ENCODE data around the gene KDF1.
A peak's percentile ranks its signal among the peaks of the same experiment; 100 is the strongest.
"Not testable (repeated sequence)": the region's sequence is repeated elsewhere in the genome, so short reads cannot be mapped to it uniquely, and the experiment has no call there.

The KDF1 gene

DNA sequence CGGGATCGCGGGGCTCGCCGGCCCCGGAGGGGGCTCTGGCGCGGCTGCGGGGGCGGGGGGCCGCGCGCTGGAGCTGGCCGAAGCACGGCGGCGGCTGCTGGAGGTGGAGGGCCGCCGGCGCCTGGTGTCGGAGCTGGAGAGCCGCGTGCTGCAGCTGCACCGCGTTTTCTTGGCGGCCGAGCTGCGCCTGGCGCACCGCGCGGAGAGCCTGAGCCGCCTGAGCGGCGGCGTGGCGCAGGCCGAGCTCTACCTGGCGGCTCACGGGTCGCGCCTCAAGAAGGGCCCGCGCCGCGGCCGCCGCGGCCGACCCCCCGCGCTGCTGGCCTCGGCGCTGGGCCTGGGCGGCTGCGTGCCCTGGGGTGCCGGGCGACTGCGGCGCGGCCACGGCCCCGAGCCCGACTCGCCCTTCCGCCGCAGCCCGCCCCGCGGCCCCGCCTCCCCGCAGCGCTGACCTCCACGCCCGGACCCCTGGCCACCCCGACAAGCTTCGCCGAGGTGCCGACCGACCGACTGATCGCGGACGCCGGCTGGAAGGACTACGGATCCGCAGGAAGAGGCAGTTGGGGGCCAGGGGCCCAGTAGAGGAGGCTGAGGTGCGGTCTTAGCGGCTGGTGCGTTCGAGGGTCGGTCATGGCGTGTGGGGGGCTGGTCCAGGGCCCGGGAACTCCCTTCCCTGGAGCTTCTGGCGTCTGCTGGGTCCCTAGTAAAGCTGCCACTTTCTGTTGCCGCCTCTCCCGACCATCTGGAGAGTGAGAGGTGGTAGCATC is 33.9 kb upstream of the KDF1 start:
- peak; percentile 25 for DNase-seq

DNA sequence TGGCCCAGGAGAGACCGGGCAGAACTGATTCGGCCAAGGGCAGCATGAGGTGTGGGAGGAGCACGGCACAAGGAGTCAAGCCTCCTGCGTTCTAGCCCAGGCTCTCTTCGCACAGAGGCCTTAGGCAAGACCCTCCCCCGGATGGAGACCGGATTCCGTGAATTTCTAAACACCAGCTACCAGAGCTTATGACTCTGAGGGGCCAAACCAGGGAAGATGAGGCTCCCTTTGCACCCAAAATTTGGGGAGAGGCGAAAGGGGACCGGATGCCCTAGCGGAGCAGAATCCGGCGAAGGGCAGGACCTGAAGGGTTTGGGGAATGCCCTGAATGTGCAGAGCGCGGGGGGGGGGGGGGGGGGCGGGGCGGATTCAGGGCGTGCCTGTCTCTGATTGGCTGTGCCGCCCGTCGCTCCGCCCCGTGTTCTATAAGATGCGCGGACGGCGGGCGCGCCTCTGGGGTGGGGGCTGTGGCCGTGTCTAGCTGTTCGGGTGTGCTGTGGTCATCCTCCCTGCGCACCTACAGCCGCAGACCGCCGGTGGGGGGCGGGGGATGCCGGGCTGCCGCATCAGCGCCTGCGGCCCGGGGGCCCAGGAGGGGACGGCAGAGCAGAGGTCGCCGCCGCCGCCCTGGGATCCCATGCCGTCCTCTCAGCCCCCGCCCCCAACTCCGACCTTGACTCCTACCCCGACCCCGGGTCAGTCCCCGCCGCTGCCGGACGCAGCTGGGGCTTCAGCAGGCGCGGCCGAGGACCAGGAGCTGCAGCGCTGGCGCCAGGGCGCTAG is 33.2 kb upstream of the KDF1 start, which contains the start of gene TRNP1:
Gene TRNP1 (plus strand): TSS at position 456 of the 783 bp plus-strand sequence. CDS start 95 bp downstream, at position 551.
- DNase-seq: peak; percentile 70

DNA sequence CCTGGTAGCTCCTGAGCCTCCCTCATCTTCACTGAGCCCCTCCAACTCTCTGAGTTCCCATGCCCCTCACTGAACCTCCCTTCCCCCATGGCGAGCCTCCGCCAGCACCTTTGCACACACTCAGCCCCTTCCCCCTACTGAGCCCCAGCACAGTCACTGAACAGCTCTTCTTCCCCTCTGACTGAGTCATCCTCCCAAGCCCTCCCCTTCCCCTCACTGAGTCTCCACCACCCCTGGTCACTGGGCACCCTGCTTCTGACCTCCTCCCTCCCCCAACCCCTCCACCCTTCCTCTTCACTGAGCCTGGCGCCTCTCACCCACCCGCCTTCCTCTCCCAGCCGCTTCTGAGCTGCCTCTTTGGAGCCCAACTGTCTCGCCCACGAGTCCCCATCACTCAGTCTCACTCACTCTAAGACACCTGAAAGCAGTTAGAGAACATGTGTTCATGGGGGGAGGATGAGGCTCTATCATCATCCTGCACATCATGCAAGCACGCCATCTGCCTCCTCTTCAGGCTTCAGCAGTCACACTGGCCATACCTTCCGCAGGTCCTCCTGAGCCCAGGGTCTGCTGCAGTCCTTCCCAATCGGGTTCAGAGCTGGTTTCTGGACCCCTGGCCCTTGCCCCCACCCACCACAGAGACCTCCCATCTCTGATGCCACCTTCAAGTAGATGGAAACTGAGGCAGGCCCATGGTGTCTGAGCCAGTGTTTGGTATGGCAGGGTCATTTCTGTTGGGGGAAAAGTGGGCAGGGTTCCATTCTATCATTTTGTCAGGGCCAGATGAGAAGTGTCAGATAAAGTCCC is 31.2 kb upstream of the KDF1 start:
- DNase-seq: no peak

DNA sequence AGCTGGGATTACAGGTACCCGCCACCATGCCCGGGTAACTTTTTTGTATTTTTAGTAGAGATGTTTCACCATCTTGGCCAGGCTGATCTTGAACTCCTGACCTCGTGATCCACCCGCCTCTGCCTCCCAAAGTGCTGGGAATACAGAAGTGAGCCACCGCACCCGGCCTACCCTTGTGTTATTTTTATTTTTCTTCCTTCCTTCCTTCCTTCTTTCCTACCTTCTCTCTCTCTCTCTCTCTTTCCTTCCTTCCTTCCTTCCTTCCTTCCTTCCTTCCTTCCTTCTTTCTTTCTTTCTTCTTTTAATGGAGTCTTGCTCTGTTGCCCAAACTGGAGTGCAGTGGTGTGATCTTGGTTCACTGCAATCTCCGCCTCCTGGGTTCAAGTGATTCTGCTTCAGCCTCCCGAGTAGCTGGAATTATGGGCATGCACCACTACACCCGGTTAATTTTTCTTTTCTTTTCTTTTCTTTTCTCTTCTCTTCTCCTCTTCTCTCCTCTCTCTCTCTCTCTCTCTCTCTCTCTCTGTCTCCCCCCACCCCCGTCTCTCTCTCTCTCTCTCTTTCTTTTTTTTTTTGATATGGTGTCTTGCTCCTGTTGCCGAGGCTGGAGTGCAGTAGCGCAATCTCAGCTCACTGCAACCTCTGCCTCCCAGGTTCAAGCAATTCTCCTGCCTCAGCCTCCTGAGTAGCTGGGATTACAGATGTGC is 29.3 kb upstream of the KDF1 start:
- not testable (repeated sequence) for DNase-seq

DNA sequence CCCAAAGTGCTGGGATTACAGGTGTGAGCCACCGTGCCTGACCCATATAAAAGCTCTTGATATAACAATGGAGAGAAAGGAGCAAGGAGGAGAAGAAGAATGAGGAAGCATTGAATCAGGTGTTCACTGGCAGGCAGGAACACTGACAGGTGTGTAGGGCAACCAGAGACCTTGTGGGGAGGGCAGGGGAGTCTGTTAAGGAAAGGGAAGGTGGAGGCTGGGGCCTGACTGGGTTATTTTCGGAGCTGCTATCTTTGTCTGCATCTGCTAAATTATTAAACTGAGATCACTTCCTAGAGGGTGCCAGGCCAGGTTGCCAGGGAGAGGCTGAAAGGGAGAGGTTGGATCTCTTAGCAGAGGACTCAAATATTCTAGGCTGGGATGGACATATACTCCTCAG is 26.4 kb upstream of the KDF1 start:
- DNase-seq: no peak

DNA sequence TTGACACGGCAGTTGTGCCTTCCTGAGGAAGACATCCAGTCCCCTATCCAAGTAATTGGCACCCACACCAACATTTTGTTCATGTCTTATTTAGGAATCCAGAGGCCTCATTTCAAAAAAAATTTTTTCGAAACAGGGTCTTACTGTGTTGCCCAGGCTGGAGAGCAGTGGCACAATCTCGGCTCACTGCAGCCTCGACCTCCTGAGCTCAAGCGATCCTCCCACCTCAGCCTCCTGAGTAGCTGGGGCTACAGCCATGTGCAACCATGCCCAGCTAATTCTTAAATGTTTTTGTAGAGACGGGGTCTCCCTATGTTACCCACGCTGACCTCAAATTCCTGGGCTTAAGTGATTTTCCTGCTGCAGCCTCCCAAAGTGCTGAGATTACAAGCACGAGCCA is 24.0 kb upstream of the KDF1 start:
- no peak for DNase-seq

DNA sequence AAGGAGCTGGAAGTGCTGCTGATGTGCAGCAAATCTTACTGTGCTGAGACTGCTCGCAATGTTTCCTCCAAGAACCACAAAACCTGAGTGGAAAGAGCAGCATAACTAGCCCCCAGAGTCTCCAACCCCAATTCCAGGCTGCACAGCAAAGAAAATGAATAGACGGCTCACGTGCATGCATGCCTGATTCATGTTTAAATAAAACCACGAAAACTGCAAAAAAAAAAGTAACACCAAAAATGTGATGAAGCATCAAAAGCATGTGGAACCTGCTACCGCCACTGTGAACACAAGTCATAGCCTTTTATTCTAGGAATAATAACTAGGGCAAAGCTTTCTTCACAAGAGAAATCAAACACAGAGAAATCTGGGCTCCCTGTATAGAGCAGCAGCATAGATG is 23.6 kb upstream of the KDF1 start:
- no peak for DNase-seq

DNA sequence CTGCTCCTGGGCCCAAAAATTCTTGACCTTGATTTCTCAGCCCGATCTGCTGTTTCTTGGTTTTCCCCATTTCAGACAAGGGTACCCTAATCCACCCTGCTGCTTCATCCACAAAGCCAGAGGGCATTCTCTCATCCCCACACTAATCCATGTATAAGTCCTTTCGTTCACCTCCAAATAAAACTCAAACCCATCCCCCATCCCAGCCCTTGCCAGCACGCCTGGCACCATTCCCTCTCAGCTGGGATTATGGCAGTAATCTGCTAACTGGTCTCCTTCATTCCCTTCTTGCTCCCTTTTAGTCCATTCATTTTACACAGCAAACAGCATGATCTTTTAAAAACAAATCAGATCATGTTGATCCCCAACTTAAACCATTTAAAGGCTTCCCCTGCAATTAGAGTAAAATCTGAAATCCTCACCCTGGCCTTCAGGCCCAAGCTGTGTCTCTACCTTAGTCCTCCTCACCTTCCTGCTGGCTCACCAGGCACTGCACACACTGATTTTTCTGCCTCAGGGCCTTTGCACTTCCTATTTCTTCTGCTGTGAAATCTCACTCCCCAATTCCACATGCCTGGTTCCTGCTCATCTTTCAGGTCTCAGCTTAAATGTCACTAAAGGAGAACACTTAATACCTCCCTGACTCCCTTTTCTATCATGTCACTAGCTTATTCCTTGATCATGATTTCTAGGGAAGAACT is 21.0 kb upstream of the KDF1 start:
- DNase-seq: no peak

DNA sequence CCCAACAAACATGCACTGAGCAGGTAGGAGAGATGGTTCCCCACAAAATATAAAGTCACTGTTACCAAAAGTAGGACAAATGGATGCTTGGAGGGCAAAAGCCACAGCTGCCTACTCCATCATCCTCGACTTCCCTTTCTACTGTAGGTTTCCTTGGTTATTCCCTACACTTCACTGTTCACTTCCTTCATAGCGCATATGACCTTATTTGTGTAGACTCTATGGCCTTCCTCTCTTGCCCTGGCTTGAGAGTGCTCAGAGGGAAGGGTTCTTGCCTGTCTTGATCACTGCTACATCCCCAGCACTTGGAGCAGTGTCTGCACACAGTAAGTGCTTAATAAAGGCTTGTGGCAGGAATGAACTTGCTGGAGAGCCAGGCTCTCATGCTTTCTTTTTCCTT is 18.6 kb upstream of the KDF1 start:
- no peak for DNase-seq

DNA sequence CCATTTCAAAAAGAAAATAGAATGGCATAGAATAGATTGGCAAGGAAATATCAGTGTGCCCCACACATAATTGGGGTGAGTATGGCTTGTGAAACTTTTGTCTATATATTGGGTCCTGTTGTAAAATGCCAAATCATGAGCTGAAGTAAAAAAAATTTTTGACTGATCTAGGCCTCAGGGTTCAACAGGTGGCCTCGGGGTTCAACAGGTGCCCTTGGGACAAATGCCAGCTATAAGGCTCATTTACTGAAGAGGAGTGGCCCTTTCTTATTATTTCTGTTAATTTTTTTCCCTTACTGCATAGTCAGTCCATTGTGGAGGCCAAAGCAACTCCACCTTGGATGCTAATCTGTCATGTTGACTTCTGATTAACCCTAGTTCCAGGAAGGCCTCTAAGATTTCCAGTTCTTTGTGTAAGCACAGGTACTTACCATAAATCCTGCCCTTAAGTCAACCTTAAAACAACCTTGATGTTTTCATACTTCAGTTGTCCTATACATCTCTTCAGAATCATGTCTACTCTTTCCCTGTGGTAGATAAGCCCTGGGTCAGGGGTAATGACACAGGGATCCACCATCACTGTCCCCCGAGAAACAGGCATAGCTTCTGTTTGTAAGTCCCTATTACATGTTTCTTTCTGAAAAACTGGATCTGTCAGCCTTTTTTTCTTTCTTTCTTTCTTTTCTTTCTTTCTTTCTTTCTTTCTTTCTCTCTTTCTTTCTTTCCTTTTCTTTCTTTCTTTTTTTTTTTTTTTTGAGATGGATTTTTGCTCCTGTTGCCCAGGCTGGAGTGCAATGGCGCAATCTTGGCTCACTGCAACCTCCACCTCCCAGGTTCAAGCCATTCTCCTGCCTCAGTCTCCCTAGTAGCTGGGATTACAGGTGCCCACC is 16.6 kb upstream of the KDF1 start:
- no peak for DNase-seq

DNA sequence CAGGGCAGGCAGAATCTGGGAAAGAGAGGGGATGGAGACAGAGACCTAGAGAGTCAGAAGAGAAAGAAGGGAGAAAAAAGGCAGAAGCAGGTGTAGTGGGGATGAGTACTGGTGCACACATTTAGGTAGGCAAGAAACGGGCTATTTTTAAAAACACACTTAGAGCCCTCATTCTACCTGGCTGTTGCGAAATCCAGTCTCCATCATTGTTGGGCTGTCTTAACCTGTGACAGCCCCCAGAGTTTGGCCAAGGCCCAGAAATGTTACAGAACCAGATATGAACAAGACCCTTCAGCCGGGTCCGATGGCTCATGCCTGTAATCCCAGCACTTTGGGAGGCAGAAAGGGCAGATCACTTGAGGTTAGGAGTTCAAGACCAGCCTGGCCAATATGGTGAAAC is 12.6 kb upstream of the KDF1 start:
- no peak for DNase-seq

DNA sequence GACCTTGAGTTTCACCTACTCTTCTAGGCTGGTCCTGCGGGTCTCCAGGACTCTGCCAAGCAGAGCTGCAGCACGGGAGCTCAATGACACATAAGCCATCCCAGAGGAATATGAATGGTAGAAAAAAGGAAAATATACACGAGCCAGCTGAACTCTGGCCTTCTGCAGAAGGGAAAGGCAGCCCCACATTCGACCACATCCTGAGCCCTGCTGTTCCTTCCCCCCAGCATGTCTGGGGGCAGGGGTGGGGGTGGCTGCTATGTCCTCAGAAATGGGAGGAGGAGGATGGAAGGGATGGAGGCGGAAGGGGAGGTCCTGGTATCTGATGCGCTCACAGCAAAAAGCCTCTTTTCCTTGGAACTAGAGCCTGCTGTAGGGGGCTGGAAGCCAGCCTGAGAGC is 12.1 kb upstream of the KDF1 start:
- no peak for DNase-seq

DNA sequence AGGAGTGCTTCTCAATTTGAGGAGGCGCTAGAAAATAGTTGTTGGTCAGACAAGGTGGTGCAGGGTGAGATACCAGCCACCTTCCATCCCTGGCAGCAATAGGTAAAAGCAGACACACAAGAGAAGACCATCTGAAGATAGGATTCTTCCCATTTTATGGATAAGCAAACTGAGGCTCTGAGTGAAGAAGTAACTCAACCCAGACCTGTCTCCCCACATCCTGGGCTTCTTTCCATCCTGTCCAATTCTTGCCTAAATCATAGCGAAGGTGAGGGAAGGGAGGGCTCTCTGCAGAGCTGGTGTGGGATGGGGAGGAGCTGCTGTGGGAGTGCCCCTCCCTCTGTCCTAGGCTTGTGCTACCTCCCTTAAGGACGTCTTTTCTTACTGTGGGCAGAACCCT is 11.3 kb upstream of the KDF1 start:
- DNase-seq: no peak

DNA sequence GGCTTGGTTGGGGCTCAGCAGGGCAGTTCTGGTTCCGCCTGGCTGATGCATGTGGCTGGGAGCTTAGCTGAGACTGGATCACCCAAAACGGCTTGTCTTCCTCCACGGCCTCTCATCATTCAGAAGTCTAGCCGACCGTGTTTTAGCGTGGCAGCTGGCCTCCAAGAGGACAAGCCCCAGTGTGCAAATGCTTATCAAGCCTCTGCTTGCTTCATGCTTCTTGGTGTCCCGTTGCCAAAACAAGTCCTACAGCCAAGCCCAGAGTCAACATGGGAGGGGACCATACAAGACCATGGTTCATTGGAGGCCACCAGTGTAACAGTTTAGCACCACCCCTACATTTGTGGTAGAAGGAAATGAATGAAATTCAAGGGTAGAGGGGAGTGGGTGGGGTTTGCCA is 10.5 kb upstream of the KDF1 start:
- DNase-seq: no peak

DNA sequence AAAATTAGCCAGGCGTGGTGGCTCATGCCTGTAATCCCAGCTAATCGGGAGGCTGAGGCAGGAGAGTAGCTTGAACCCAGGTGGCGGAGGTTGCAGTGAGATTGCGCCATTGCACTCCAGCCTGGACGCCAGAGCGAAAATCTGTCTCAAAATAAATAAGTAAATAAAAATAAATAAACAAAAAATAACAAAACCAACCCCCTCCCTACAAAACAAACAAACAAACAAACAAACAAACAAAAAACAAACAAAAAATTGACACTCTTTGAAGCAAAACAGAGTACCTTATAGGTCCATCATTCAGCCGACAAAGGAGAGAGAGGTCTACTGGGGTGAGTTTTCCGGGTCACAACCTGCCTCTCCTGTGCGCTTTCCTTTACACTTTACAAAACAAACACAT is 5.4 kb upstream of the KDF1 start:
- no peak for DNase-seq

DNA sequence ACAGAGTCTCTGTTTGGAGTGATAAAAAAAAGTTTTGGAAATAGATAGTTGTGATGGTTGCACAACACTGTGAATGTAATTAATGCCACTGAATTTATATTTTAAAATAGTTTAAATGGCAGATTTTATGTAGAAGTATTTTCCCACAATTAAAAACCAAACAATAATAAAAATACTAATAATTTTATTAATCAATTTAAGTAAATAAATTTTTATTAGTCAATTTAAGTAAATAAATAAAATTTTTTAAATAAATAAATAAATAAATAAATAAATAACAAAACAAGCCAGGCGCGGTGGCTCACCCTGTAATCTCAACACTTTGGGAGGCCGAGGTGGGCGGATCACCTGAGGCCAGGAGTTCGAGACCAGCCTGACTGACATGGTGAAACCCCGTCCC is 4.9 kb upstream of the KDF1 start:
- DNase-seq: no peak

DNA sequence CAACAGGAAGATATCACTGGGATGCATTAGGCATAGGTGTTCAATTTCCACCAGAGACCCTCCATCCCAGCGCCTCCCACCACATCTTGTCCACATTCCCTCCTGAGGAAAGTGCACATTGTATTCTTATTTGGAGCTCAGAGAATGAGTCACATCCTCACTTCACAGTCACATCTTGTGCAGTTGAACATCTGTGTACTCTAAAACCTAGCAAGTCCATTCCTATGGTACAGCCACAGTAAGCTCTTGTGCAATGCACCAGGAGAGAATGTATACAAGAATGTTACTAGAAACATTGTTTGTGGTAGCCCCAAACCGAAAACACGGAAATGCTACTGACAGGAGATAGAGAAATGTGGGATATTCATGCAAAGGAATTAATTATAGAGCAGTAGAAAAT is 1.6 kb upstream of the KDF1 start:
- DNase-seq: no peak

DNA sequence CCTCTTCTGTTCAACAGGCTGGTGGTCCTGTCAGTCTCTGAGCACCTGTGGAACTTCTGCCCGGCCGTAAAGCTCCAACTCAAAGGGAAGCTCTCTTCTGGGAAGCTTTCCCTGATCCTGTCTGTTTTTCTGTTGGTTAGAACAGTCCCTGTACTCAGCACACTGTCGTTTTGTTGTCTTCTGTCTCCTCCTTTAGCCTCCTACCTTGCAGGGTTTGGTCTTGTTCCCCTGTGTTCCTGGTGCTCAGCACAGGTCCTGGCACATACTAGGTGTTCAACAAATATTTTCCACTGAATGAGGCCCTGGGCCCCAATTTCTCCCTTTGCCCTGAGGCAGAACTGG is 328 bp upstream of the KDF1 start:
- DNase-seq: no peak

DNA sequence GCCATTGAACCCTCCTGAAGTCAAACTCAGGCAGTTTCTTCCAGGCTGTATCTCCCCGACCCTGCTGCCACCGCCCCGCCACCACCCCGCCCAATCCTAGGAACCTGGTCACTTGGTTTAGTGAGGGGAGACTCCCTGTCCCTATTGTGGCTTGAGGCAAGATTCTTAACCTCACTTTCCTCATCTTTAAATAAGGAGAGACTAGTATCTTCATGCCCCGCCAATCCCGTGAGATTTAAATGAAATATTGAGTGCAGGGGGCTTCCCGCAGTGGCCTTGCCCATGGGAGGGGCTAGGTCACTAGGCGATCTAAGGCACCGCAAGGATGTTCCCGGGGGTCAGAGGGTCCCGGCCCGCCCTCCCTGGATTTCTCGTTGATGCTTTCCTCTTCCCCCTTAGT is 998 bp downstream of the KDF1 start:
- no peak for DNase-seq

DNA sequence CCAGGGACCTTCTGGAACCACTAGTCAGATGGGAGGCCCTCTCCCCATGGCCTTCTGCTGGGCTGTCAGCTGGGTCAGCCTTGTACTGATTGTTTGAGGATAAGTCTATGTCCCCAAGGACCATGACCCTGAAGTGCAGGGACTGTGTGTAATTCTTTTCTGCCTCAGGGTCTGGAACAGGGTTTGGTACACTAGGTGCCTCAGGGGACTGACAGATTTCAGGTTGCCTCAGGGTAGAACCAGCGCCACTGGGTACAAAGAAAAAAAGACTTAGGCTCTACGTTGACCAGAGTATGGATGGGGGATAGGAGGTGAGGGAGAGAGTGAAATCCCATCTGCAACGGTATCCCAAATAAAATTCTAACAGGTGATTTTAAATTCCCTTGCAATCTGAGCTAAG is 3.0 kb downstream of the KDF1 start:
- no peak for DNase-seq

DNA sequence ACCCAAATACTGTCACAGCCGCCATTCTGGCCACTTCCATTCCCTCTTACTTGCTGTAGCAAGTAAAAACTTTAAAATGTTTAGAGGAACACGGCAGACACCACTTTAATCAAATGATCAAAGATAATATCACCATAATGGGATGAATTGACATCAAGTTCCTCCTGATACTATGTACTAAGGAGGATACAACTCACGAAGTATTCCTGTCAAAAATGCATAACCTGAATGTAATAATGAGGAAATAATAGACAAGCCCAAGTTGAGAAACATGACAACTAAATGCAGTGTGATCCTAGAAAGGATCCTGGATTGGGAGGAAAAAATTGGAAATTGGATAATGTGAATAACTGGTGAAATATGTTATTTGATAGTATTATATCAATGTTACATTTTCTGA is 3.9 kb downstream of the KDF1 start:
- DNase-seq: no peak

Measured in activated CD8-positive, alpha-beta memory T cell treated with anti-CD3 and anti-CD28 coated beads, Interleukin-2, amount 50 U/mL, for 4 hours (primary cell).